Right atrium auricular region (tissue), 2 donors: ENCODE results near the gene ZBTB7C. TPM values are rescaled to one million over a fixed set of nuclear protein-coding genes. Genes with fewer than 3 reads are reported as not detected.

ENCODE experiments used
- DNase-seq: peaks from one replicate; pipeline ENCODE4 v3.0.0-alpha.2; 2019; ENCODE audit warnings: low spot score
- H3K27ac ChIP-seq, 2 donors: fragments of 200-600 bp; sonication (generic); 1 replicate in 1 of 2; 2 replicates in 1 of 2; pipeline ENCODE4 v1.5.1; 2016 to 2019
- H3K27me3 ChIP-seq, 2 donors: fragments of 200-600 bp; sonication (generic); one replicate each; pipeline versions ENCODE4 v1.5.1 to v1.6.0; 2017 to 2019
- H3K36me3 ChIP-seq: fragments of 200-600 bp; sonication (generic); one replicate; pipeline ENCODE4 v1.5.1; 2016
- H3K4me1 ChIP-seq, 2 donors: fragments of 200-600 bp; sonication (generic); one replicate each; pipeline versions ENCODE4 v1.5.1 to v1.6.0; 2017 to 2019
- H3K4me3 ChIP-seq, 2 donors: fragments of 200-600 bp; sonication (generic); 1 replicate in 1 of 2; 2 replicates in 1 of 2; pipeline ENCODE4 v1.5.1; 2017 to 2019; ENCODE audit warnings: mild to moderate bottlenecking in 1 of 2, moderate library complexity in 1 of 2
- H3K9me3 ChIP-seq, 2 donors: fragments of 200-600 bp; sonication (generic); one replicate each; pipeline ENCODE4 v1.5.1; 2019
- CTCF ChIP-seq, 2 donors: fragments of 200-600 bp; sonication (generic); IDR thresholded peaks; one replicate each; pipeline ENCODE4 v1.5.1; 2019; ENCODE audit warnings: antibody characterized with exemption in 2 of 2
- total RNA-seq, 2 donors: library from RNA; depleted of rRNA; stranded (reverse); fragments of >200 nt; gene quantifications; one replicate each; pipeline ENCODE4 v1.1.0, GENCODE V29; 2016

ZBTB7C gene
- total RNA-seq, 2 donors from 2014 or later = 1.8 to 7.7 TPM

GRCh38 chr18:48125724-48126123 is 283.5 kb downstream of the ZBTB7C start:
- Histone ChIP-seq H3K27me3 (no peaks in the 10 kb centered on the region), H3K36me3 (no peaks in the 10 kb centered on the region), H3K4me1 (no peaks in the 10 kb centered on the region), H3K9me3 (no peaks in the 10 kb centered on the region), H3K4me3 (no peak overlapping the region), H3K27ac (no peak overlapping the region)
- no peak for TF ChIP-seq CTCF (IDR thresholded peaks at IDR 0.05)
- no peak for DNase-seq

- H3K27me3 ChIP-seq = no peaks in the 10 kb centered on the region
- no peaks in the 10 kb centered on the region for H3K4me1 ChIP-seq
- no peak for TF ChIP-seq CTCF (IDR thresholded peaks at IDR 0.05)
- no peak overlapping the region for H3K27ac ChIP-seq
- no peaks in the 10 kb centered on the region for H3K36me3 ChIP-seq
- DNase-seq = no peak
- H3K9me3 ChIP-seq = no peaks in the 10 kb centered on the region
- no peak overlapping the region for H3K4me3 ChIP-seq
These were observed 284.1 kb downstream of the ZBTB7C start for GRCh38 chr18:48124857-48125626.

- H3K9me3 ChIP-seq = no peaks in the 10 kb centered on the region
- no peaks in the 10 kb centered on the region for H3K36me3 ChIP-seq
- no peaks in the 10 kb centered on the region for H3K4me1 ChIP-seq
- no peaks in the 10 kb centered on the region for H3K27me3 ChIP-seq
- DNase-seq = no peak
- H3K4me3 ChIP-seq = no peak overlapping the region
- TF ChIP-seq CTCF (IDR thresholded peaks at IDR 0.05) = no peak
- H3K27ac ChIP-seq = no peak overlapping the region
These were observed 285.2 kb downstream of the ZBTB7C start for GRCh38 chr18:48123941-48124340.

- H3K4me1 ChIP-seq = no peaks in the 10 kb centered on the region
- no peaks in the 10 kb centered on the region for H3K9me3 ChIP-seq
- H3K27ac ChIP-seq = no peak overlapping the region
- H3K4me3 ChIP-seq = no peak overlapping the region
- H3K27me3 ChIP-seq = no peaks in the 10 kb centered on the region
- no peak for TF ChIP-seq CTCF (IDR thresholded peaks at IDR 0.05)
- no peaks in the 10 kb centered on the region for H3K36me3 ChIP-seq
- no peak for DNase-seq
These were observed 285.9 kb downstream of the ZBTB7C start for GRCh38 chr18:48123324-48123723.

GRCh38 chr18:48122816-48123215 is 286.4 kb downstream of the ZBTB7C start:
- H3K9me3 ChIP-seq = no peaks in the 10 kb centered on the region
- H3K27ac ChIP-seq = no peak overlapping the region
- H3K4me1 ChIP-seq = no peaks in the 10 kb centered on the region
- DNase-seq = no peak
- H3K4me3 ChIP-seq = no peak overlapping the region
- TF ChIP-seq CTCF (IDR thresholded peaks at IDR 0.05) = no peak
- no peaks in the 10 kb centered on the region for H3K36me3 ChIP-seq
- no peaks in the 10 kb centered on the region for H3K27me3 ChIP-seq

GRCh38 chr18:48122376-48122775 is 286.8 kb downstream of the ZBTB7C start:
- no peaks in the 10 kb centered on the region for H3K27me3 ChIP-seq
- no peaks in the 10 kb centered on the region for H3K36me3 ChIP-seq
- no peak overlapping the region for H3K27ac ChIP-seq
- H3K4me1 ChIP-seq = no peaks in the 10 kb centered on the region
- H3K4me3 ChIP-seq = no peak overlapping the region
- DNase-seq = no peak
- no peak for TF ChIP-seq CTCF (IDR thresholded peaks at IDR 0.05)
- H3K9me3 ChIP-seq = no peaks in the 10 kb centered on the region
